WERI-Rb-1 (cell line): Measurements from ENCODE around the gene CAV1.

Experiments used
- DNase-seq: peaks from one replicate; pipeline ENCODE4 v3.0.0-alpha.2; 2020
- H3K27ac ChIP-seq: fragments of 250-450 bp; sonication (Bioruptor Pico); 2 replicates; pipeline ENCODE4 v1.5.1; 2020; ENCODE audit warnings: mild to moderate bottlenecking, moderate library complexity
- H3K27me3 ChIP-seq: fragments of 250-450 bp; sonication (Bioruptor Pico); 2 replicates; pipeline ENCODE4 v1.5.1; 2021; ENCODE audit warnings: mild to moderate bottlenecking, low read depth, moderate library complexity; ENCODE audit not compliant: insufficient read depth, severe bottlenecking
- H3K36me3 ChIP-seq: fragments of 250-450 bp; sonication (Bioruptor Pico); 2 replicates; pipeline ENCODE4 v1.5.1; 2020; ENCODE audit warnings: mild to moderate bottlenecking, moderate library complexity
- H3K4me3 ChIP-seq: 2 replicates; pipeline ENCODE4 v1.5.1; 2011; ENCODE audit warnings: low read depth, mild to moderate bottlenecking, control low read depth, low read length
- H3K9me3 ChIP-seq: fragments of 250-450 bp; sonication (Bioruptor Pico); 2 replicates; pipeline ENCODE4 v1.5.1; 2021; ENCODE audit warnings: mild to moderate bottlenecking, moderate library complexity; ENCODE audit not compliant: severe bottlenecking
- CTCF ChIP-seq: IDR thresholded peaks from 2 replicates; pipeline ENCODE4 v1.5.1; 2011; ENCODE audit warnings: low read depth, mild to moderate bottlenecking, control low read depth, inconsistent platforms, low read length

Gene CAV1

GRCh38 chr7:116490351-116490750 lies 34.5 kb upstream of the CAV1 start:
- no peak overlapping the region for H3K27ac ChIP-seq
- no peak overlapping the region for H3K4me3 ChIP-seq
- no peak for TF ChIP-seq CTCF
- no peak for DNase-seq
- H3K36me3 ChIP-seq = no peaks in the 10 kb centered on the region
- H3K9me3 ChIP-seq = no peaks in the 10 kb centered on the region
- peaks cover 28% of the 10 kb centered on the region for H3K27me3 ChIP-seq

- Histone ChIP-seq H3K27ac (no peak overlapping the region), H3K4me3 (no peak overlapping the region), H3K27me3 (peaks cover 19% of the 10 kb centered on the region), H3K9me3 (peaks cover 5% of the 10 kb centered on the region), H3K36me3 (no peaks in the 10 kb centered on the region)
- no peak for TF ChIP-seq CTCF
- no peak for DNase-seq
Measured at GRCh38 chr7:116491887-116492653, 32.8 kb upstream of the CAV1 start.

DNA sequence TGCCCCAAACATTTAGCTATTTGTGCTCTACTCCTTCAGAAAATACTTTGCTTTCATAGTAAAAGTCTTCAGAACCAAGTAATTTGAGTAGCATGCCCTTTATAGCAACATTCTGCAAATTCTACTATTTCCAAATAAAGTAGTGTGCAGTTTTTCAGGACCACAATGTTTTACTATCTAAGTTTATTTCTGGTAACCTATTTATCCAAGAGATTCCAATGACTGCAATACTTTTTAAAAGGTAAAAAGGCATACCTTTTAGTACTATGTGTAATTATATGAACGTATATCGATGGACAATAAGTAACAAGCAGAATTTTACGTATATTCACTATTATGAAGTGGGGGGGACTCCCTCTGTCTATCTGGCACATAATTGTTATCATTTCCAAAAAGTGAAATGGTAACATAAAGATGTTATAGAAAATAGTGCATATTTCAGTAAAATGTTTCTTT lies 32.2 kb upstream of the CAV1 start:
- no peak for DNase-seq
- Histone ChIP-seq H3K9me3 (peaks cover 5% of the 10 kb centered on the region), H3K4me3 (no peak overlapping the region), H3K27ac (no peak overlapping the region), H3K36me3 (no peaks in the 10 kb centered on the region), H3K27me3 (peaks cover 23% of the 10 kb centered on the region)
- TF ChIP-seq CTCF = no peak

GRCh38 chr7:116493449-116493848 lies 31.4 kb upstream of the CAV1 start:
- Histone ChIP-seq H3K36me3 (no peaks in the 10 kb centered on the region), H3K9me3 (peaks cover 5% of the 10 kb centered on the region)

GRCh38 chr7:116494472-116494871 lies 30.4 kb upstream of the CAV1 start:
- H3K4me3 ChIP-seq = no peak overlapping the region
- DNase-seq = no peak
- no peak overlapping the region for H3K27ac ChIP-seq
- no peak for TF ChIP-seq CTCF
- peaks cover 5% of the 10 kb centered on the region for H3K9me3 ChIP-seq
- peaks cover 24% of the 10 kb centered on the region for H3K27me3 ChIP-seq
- no peaks in the 10 kb centered on the region for H3K36me3 ChIP-seq

More at GRCh38 chr7:116493449-116493848, 31.4 kb upstream of the CAV1 start:
- no peak for TF ChIP-seq CTCF
- H3K4me3 ChIP-seq = no peak overlapping the region
- H3K27ac ChIP-seq = no peak overlapping the region
- H3K27me3 ChIP-seq = peaks cover 21% of the 10 kb centered on the region
- DNase-seq = no peak

DNA sequence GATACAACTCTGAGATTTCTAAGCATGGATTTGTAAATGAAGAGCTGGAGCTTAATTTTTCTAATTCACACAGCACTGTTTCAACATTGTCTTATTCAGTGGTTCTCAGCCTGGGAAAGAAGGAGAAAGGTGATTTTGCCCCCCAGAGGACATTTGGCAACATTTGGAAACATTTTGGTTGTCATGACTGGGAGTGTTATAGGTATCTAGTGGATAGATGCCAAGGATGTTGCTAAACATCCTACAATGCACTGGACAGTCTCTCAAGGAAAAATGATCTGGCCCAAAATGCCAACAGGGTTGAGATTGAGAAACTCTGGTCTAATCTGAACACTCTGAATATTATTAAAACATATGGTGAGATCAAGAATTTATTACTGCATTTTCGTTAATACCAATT lies 29.1 kb upstream of the CAV1 start:
- no peak for DNase-seq
- no peak overlapping the region for H3K4me3 ChIP-seq
- peaks cover 36% of the 10 kb centered on the region for H3K27me3 ChIP-seq
- TF ChIP-seq CTCF = no peak
- no peaks in the 10 kb centered on the region for H3K36me3 ChIP-seq
- H3K9me3 ChIP-seq = peaks cover 5% of the 10 kb centered on the region
- H3K27ac ChIP-seq = no peak overlapping the region
